ENCODE results near the gene ALPK1.

ALPK1 gene

GRCh38 chr4:112328734-112329130 lies 31.6 kb downstream of the ALPK1 start:
- no peak for FAIRE-seq

- FAIRE-seq: no peak
These were observed 32.7 kb downstream of the ALPK1 start for GRCh38 chr4:112329672-112330375.

- FAIRE-seq: no peak
These were observed 33.8 kb downstream of the ALPK1 start for GRCh38 chr4:112330921-112331320.

- FAIRE-seq: no peak
These were observed 35.2 kb downstream of the ALPK1 start for GRCh38 chr4:112332398-112332797.

- no peak for FAIRE-seq
These were observed 42.9 kb downstream of the ALPK1 start for GRCh38 chr4:112340023-112340422.

- FAIRE-seq: no peak
These were observed 43.9 kb downstream of the ALPK1 start for GRCh38 chr4:112341033-112341432.

GRCh38 chr4:112343330-112344080 lies 46.3 kb downstream of the ALPK1 start:
- FAIRE-seq: no peak

GRCh38 chr4:112348488-112349158 lies 51.5 kb downstream of the ALPK1 start:
- FAIRE-seq: no peak

- FAIRE-seq: no peak
These were observed 55.6 kb downstream of the ALPK1 start for GRCh38 chr4:112352736-112353135.

GRCh38 chr4:112355662-112356061 lies 58.5 kb downstream of the ALPK1 start:
- no peak for FAIRE-seq

- no peak for FAIRE-seq
These were observed 60.3 kb downstream of the ALPK1 start for GRCh38 chr4:112357453-112357852.

- no peak for FAIRE-seq
These were observed 60.7 kb downstream of the ALPK1 start for GRCh38 chr4:112357897-112358296.

GRCh38 chr4:112358415-112358814 lies 61.2 kb downstream of the ALPK1 start:
- FAIRE-seq: no peak

- no peak for FAIRE-seq
These were observed 62.0 kb downstream of the ALPK1 start for GRCh38 chr4:112358952-112359749.

- FAIRE-seq: no peak
These were observed 64.1 kb downstream of the ALPK1 start for GRCh38 chr4:112361181-112361791.

- FAIRE-seq: no peak
These were observed 73.3 kb downstream of the ALPK1 start for GRCh38 chr4:112370466-112370865.

- FAIRE-seq: no peak
These were observed 74.2 kb downstream of the ALPK1 start for GRCh38 chr4:112371361-112371760.

GRCh38 chr4:112374850-112375249 lies 77.7 kb downstream of the ALPK1 start:
- no peak for FAIRE-seq

- FAIRE-seq: no peak
These were observed 80.0 kb downstream of the ALPK1 start for GRCh38 chr4:112377171-112377570.

GRCh38 chr4:112377594-112378242 lies 80.5 kb downstream of the ALPK1 start:
- FAIRE-seq: no peak

GRCh38 chr4:112378243-112378620 lies 81.1 kb downstream of the ALPK1 start:
- no peak for FAIRE-seq

GRCh38 chr4:112378858-112379257 lies 81.7 kb downstream of the ALPK1 start:
- FAIRE-seq: no peak
